Keratinocyte (primary cell): Measurements from ENCODE around the gene ALG12. TPM values are rescaled to one million over a fixed set of nuclear protein-coding genes. Genes with fewer than 3 reads are reported as not detected.

ENCODE experiments used
- DNase-seq: peaks from one replicate; pipeline ENCODE4 v3.0.0-alpha.2; 2011; ENCODE audit warnings: low read depth, missing footprints, low spot score
- FAIRE-seq: peaks from 2 replicates; lab custom pipeline; 2011; peaks lifted over from hg19 to GRCh38; lab: Jason Lieb, UNC
- H2AFZ ChIP-seq: 2 replicates; pipeline ENCODE4 v1.6.0; 2012; ENCODE audit warnings: low read length, control low read depth, inconsistent platforms; ENCODE audit not compliant: control insufficient read depth
- H3K27ac ChIP-seq: 2 replicates; pipeline ENCODE4 v1.5.1; 2011; ENCODE audit warnings: low read length; ENCODE audit not compliant: control insufficient read depth, insufficient read depth
- H3K27me3 ChIP-seq: 3 replicates; pipeline ENCODE4 v1.6.0; 2011; ENCODE audit warnings: low read length; ENCODE audit not compliant: control insufficient read depth, insufficient read depth; ENCODE audit errors: extremely low read depth
- H3K36me3 ChIP-seq, 2 experiments: 2 replicates in 1 of 2; 3 replicates in 1 of 2; pipeline ENCODE4 v1.5.1; 2011; ENCODE audit warnings: low read length in 2 of 2, mild to moderate bottlenecking in 1 of 2; ENCODE audit not compliant: control insufficient read depth in 2 of 2, insufficient read depth in 2 of 2; ENCODE audit errors: extremely low read depth in 1 of 2
- H3K4me1 ChIP-seq: 3 replicates; pipeline ENCODE4 v1.5.1; 2011; ENCODE audit warnings: low read length; ENCODE audit not compliant: control insufficient read depth, insufficient read depth; ENCODE audit errors: extremely low read depth
- H3K4me2 ChIP-seq: 3 replicates; pipeline ENCODE4 v1.6.0; 2011; ENCODE audit warnings: low read depth, low read length; ENCODE audit not compliant: control insufficient read depth, insufficient read depth; ENCODE audit errors: extremely low read depth
- H3K4me3 ChIP-seq, 3 experiments: fragments of 200-600 bp in 1 of 3; sonication (generic) in 1 of 3; 2 replicates in 2 of 3; 3 replicates in 1 of 3; pipeline ENCODE4 v1.5.1; 2011 to 2016; ENCODE audit warnings: low read length in 3 of 3, mild to moderate bottlenecking in 3 of 3, control low read depth in 2 of 3, inconsistent platforms in 1 of 3, low read depth in 1 of 3, mixed read lengths in 1 of 3, mixed run types in 1 of 3, moderate library complexity in 1 of 3; ENCODE audit not compliant: control insufficient read depth in 2 of 3, insufficient read depth in 2 of 3; ENCODE audit errors: extremely low read depth in 1 of 3
- H3K79me2 ChIP-seq: 2 replicates; pipeline ENCODE4 v1.6.0; 2012; ENCODE audit warnings: low read length; ENCODE audit not compliant: control insufficient read depth, insufficient read depth
- H3K9ac ChIP-seq: 3 replicates; pipeline ENCODE4 v1.6.0; 2011; ENCODE audit warnings: low read length; ENCODE audit not compliant: control insufficient read depth, insufficient read depth; ENCODE audit errors: extremely low read depth
- H3K9me1 ChIP-seq: 3 replicates; pipeline ENCODE4 v1.6.0; 2011; ENCODE audit warnings: low read length; ENCODE audit not compliant: control insufficient read depth, insufficient read depth; ENCODE audit errors: extremely low read depth
- H3K9me3 ChIP-seq: 2 replicates; pipeline ENCODE4 v1.5.1; 2012; ENCODE audit warnings: low read depth, low read length; ENCODE audit not compliant: control insufficient read depth
- H4K20me1 ChIP-seq: 3 replicates; pipeline ENCODE4 v1.6.0; 2011; ENCODE audit warnings: low read length; ENCODE audit not compliant: control insufficient read depth, insufficient read depth; ENCODE audit errors: extremely low read depth
- CTCF ChIP-seq, 3 experiments: IDR thresholded peaks in 1 of 3; conservative IDR thresholded peaks in 1 of 3; optimal IDR thresholded peaks in 1 of 3; 2 replicates in 2 of 3; 3 replicates in 1 of 3; pipeline versions ENCODE3 to v1.5.1; 2011; ENCODE audit warnings: low read length in 3 of 3, mild to moderate bottlenecking in 3 of 3, moderate library complexity in 2 of 3, control low read depth in 1 of 3, inconsistent platforms in 1 of 3; ENCODE audit not compliant: insufficient read depth in 2 of 3; ENCODE audit errors: extremely low read depth in 1 of 3
- EZH2 ChIP-seq: IDR thresholded peaks from one replicate; pipeline ENCODE4 v1.6.1; 2012; ENCODE audit warnings: inconsistent platforms, mild to moderate bottlenecking, low read length, moderate library complexity
- dilution Hi-C: fragments of 300-500 bp; cut with MboI; formaldehyde crosslinking; loops from one replicate; pipeline ENCODE4 v1.7.0; 2020; ENCODE audit warnings: low sequenced_read_pairs; ENCODE audit not compliant: extremely low pct_ligation_motif_present
- polyA plus RNA-seq, 5 experiments: library from polyadenylated mRNA; depleted of rRNA in 3 of 5; stranded (reverse) in 3 of 5; stranded (forward) in 1 of 5; unstranded in 1 of 5; fragments of >200 nt; gene quantifications; 1 replicate in 1 of 5; 2 replicates in 3 of 5; 3 replicates in 1 of 5; pipeline versions ENCODE4 v1.2.1 to v1.2.3, GENCODE V29; 2011 to 2012; ENCODE audit warnings: missing spikeins in 2 of 5, low read depth in 1 of 5, low replicate concordance in 1 of 5

ALG12 gene
- polyA plus RNA-seq, 1 donor (not counting 4 experiments of a cell fraction or from before 2014, with no cell fraction given), result 6.3 TPM

DNA sequence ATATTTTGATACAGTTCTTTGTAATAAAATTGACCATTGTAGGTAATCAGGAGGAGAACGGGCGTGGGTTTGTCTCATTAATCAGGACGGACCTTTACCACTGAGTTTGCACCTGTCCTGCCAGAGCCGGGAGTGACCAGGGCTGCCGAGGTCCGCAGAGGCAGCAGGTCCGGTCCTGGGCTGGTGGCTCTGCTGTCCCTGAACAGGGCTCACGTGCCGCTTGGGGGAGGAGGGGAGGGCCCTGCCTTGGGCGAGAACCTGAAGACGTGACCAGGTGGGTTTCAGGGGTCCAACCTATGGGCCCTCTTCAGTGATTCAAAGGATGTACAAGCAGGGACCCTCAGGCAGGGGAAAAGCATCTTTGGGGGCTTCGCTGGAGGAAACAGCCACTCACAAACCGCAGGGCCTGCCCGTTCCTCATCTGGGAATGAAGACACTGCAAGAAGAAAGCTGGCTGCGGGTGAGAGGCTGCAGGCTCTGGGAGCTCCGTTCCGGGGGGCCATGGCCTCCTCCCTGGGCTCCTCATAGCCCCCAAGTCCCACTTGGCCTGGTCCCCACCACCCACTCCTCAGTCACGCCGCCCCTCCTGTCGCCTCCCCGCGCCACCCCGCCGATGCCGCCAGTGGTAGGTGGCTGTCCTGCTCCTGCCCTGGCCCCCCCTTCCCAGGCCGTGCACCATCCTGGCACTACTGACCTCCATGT lies 9.4 kb upstream of the ALG12 start:
- Histone ChIP-seq H3K36me3 (peaks cover 0 to 18% of the 10 kb centered on the region in 2 experiments), H3K4me1 (peaks cover 9% of the 10 kb centered on the region), H4K20me1 (no peaks in the 10 kb centered on the region), H3K9ac (no peak overlapping the region), H3K27me3 (peaks cover 8% of the 10 kb centered on the region), H3K9me1 (no peaks in the 10 kb centered on the region), H2AFZ (no peak overlapping the region), H3K79me2 (no peaks in the 10 kb centered on the region), H3K4me3 (no peak overlapping the region), H3K27ac (no peak overlapping the region), H3K9me3 (no peaks in the 10 kb centered on the region), H3K4me2 (no peak overlapping the region)
- FAIRE-seq (no peak), DNase-seq (no peak)
- no peak for TF ChIP-seq CTCF (optimal IDR thresholded peaks at IDR 0.05 in 1 of 3, IDR thresholded peaks at IDR 0.05 in 1 of 3, conservative IDR thresholded peaks at IDR 0.05 in 1 of 3; ENCODE audit: extremely low read depth in 1 of 3, insufficient read depth in 2 of 3, low read length in 3 of 3)
- TF ChIP-seq EZH2, result no peak
- dilution Hi-C loops, result no loop called here

DNA sequence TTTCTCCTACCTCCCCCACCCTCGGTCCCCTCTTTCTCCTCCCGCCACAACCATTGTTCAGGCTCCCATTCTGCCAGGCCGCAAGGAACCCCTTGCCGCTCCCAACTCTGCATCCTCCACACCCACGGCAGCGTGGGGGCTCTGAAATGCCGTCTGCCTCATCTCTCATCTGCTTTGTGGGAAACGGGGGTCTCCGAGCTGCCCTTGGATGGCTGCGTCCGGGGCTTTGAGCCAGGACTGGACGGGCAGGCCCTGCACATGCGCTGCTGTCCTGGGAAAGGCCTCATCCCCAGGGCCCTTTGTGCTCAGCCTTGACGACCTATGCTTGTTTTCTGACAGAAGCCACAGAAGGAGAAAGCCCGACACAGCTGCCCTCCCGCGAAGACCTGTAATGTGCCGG lies 8.7 kb upstream of the ALG12 start:
- Histone ChIP-seq H3K27me3 (peaks cover 8% of the 10 kb centered on the region), H3K9me1 (no peaks in the 10 kb centered on the region), H3K27ac (no peak overlapping the region), H3K4me3 (no peak overlapping the region), H3K36me3 (peaks cover 0 to 21% of the 10 kb centered on the region in 2 experiments), H3K9ac (no peak overlapping the region), H2AFZ (no peak overlapping the region), H4K20me1 (no peaks in the 10 kb centered on the region), H3K79me2 (no peaks in the 10 kb centered on the region), H3K9me3 (no peaks in the 10 kb centered on the region), H3K4me1 (peaks cover 9% of the 10 kb centered on the region), H3K4me2 (no peak overlapping the region)
- no peak for TF ChIP-seq CTCF (optimal IDR thresholded peaks at IDR 0.05 in 1 of 3, IDR thresholded peaks at IDR 0.05 in 1 of 3, conservative IDR thresholded peaks at IDR 0.05 in 1 of 3; ENCODE audit: extremely low read depth in 1 of 3, insufficient read depth in 2 of 3, low read length in 3 of 3)
- no peak for TF ChIP-seq EZH2
- dilution Hi-C loops, result no loop called here
- DNase-seq (no peak), FAIRE-seq (no peak)
